HG03439 (cell line): ENCODE data around the gene PLAAT2.
"Not testable (repeated sequence)": the region's sequence is repeated elsewhere in the genome, so short reads cannot be mapped to it uniquely, and the experiment has no call there.

ENCODE experiments used
- ATAC-seq: cut with Tn5 transposase; IDR thresholded peaks from one replicate; pipeline ENCODE4 v1.9.1; 2021; ENCODE audit warnings: mild to moderate bottlenecking, moderate library complexity; ENCODE audit not compliant: unreplicated experiment

The PLAAT2 gene

DNA sequence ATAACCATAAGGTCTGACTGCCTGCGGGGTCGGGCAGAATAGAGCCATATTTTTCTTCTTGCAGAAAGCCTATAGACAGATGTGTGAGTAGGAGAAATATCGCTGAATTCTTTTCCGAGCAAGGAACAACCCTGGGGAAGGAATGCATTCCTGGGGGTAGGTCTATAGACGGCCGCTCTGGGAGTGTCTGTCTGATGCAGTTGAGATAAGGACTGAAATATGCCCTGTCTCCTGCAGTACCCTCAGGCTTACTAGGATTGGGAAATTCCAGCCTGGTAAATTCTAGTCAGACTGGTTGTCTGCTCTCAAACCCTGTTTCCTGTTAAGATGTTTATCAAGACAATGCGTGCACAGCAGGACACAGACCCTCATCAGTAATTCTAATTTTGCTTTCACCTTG is 18.0 kb upstream of the PLAAT2 start:
- not testable (repeated sequence) for ATAC-seq

DNA sequence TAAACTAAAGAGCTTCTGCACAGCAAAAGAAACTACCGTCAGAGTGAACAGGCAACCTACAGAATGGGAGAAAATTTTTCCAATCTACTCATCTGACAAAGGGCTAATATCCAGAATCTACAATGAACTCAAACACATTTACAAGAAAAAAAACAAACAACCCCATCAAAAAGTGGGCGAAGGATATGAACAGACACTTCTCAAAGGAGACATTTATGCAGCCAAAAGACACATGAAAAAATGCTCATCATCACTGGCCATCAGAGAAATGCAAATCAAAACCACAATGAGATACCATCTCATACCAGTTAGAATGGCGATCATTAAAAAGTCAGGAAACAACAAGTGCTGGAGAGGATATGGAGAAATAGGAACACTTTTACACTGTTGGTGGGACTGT is 15.7 kb upstream of the PLAAT2 start:
- not testable (repeated sequence) for ATAC-seq

DNA sequence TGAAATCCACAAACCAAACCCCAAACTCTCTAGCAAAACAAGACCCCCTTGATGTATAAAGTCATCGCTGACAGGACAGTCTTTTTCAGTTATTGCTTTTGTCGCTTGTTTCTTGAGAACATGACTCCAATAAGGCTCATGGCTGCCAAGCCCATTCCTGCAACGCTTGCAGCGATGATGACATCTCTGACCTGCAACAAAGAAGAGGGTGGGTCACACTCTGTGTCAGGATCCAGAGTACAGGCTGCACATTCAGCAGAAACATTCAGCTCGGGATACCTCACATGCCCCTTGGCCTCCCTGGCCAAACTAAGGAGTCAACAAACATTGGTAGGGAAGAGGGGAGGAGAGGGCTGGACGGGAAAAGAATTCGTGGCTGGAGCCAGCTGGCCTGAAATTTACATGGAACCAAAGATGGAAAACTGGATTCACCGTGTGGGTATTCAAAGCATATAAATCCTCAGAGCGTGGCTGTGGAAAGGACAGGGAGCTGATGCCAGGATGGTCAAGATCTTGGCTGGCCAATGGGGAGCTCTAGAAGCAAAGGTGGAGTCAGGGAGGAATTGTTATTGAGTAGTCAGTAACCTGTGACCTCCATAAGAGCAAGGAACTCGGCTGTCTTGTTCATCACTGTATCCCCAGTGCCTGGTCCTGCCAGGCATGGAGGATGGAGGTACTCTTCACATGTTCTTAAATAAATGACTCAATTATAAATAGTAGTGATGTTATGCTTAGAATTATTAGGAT is 11.8 kb upstream of the PLAAT2 start:
- no peak for ATAC-seq

DNA sequence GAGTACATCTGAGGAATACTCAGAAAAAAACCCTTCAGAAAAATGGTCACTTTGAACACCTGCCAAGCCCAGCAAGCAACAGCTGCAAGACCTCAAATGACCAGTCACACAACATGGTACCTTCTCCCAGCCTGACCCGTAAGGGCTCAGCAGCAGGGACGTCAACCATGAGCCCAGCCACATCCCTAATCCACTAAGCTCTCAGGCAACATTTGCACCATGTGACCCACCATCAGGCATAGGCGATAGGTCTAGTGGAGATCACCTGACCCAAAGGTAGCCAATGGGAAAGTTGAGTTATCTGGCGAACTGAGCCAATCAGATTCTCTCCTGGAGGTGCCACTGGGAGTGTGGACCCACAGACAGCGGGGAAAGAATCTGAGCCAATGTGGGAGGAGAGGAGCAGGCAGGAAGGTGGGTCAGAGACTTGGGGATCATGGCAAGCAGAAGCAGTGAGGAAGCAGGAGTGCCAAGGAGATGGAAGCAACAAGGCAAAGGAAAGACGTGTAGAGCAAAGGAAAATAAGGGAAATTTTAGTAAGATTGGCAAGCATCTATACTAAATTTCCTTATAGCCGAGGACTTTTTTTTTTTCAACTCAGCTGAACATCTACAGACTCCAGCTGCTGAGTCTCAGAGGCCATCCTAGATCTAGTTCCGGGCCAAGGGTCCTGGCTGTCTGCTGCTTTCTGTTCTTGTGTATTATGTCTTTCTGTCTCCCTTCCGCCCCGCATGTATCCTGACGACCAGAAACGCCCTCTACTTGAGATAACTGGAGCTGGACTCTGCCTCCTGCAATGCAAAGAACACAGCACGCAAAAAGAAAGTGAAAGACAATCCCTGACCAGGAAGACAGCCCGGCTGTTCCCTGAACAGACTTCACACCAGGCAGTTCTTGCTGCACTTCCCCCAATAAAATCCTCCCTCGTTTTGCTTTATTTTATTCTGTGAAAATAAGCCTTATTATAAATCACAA is 11.0 kb upstream of the PLAAT2 start:
- ATAC-seq, result no peak

DNA sequence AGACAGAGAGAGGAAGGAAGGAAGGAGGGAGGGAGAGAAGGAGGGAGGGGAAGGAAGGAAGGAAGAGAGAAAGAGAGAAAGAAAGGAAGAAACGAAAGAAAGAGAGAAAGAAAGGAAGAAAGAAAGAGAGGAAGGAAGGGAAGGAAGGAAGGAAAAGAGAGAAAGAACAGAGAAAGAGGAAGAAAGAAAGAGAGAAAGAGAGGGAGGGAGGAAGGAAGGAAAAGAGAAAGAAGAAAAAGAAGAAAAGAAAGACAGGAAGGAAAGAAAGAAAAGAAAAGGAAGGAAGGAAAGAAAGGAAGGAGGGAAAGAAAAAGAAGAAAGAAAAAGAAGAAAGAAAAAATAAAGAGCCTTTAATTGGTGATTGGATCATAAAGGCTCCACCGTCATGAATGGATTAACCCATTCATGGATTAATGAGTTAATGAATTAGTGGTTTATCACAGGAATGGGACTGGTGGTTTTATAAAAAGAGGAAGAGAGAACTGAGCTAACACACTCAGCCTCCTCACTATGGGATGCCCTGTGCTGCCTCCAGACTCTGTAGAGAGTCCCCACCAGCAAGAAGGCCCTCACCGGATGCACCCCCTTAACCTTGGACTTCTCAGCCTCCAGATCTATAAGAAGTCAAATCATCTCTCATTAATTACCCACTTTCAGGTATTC is 9.0 kb upstream of the PLAAT2 start:
- ATAC-seq, result no peak

DNA sequence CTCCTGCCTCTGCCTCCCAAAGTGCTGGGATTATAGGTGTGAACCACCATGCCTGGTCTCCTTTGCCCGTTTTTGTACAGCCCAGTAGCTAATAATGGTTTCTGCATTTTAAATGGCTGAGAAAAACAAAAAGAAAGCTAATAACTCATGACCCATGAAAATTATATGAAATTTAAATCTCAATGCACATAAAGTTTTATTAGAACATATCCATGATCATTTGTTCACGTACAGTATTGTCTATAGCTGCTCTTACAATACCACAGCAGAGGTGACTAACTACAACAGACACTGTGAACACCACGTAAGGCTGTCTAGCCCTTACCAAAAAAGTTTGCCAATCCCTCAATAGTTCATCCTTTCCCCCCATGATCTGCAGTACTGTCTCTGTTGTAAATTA is 6.4 kb upstream of the PLAAT2 start:
- ATAC-seq, result no peak

DNA sequence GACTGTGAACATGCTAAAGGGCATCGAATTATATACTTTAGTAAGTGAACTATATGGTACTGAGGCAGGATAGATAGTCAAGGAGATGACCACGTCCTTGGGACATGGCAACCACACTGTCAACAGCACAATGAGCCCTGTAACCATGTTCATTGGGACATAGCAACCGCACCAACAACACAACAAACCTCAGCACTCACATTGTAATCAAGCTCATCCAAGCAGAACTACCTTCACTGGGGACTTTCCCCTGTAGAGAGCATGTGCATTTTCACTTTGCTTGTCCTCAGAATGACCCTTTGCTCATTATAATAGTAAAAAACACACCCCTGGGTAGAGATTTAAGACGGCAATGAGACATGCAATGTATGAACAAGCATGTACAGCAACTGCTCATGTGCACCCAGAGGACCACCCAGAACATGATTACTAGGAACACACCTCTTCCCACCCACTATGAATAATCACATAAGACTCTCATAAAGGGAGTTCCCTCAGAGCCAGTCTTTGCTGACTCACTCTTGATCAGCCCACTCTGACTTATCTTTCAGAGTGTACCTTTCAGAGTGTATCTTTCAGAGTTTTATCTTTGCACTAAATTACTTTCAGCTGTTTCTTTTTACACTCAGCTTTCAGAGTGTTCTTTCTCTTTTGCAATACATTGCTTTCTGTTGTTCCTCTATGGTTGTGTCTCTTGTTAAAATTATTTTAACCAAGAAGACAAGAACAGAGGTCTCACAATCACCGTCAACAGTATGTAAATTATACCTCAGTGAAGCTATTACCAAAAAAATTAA is 4.1 kb upstream of the PLAAT2 start:
- ATAC-seq, result peak; percentile 73

DNA sequence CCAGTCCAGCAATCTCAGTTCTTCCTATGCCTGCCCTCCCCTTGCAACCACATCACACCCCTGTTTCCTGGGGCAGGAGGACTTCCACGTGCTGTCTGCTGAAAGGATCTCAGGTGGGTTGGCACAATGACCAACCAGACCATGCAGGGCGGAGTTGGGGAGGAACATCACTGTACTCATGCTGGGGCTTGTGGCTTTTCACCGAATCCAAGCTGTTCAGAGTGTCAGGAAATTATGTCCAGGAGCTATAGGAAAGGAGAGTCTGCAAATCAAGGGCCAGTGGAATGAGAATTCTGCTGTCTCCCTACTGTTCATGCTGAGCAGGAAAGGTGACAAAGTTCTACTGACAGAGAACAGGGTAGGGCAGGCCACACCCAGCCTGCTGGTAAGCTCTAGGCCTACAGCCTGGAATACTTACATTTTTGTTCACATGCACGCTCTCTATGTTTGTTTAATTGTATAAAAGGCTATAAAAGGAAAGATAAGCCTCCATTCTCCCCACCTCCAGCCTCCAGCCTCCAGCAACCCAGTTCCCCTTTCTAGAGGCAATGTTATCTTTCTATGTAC is 1.7 kb upstream of the PLAAT2 start:
- ATAC-seq, result no peak

DNA sequence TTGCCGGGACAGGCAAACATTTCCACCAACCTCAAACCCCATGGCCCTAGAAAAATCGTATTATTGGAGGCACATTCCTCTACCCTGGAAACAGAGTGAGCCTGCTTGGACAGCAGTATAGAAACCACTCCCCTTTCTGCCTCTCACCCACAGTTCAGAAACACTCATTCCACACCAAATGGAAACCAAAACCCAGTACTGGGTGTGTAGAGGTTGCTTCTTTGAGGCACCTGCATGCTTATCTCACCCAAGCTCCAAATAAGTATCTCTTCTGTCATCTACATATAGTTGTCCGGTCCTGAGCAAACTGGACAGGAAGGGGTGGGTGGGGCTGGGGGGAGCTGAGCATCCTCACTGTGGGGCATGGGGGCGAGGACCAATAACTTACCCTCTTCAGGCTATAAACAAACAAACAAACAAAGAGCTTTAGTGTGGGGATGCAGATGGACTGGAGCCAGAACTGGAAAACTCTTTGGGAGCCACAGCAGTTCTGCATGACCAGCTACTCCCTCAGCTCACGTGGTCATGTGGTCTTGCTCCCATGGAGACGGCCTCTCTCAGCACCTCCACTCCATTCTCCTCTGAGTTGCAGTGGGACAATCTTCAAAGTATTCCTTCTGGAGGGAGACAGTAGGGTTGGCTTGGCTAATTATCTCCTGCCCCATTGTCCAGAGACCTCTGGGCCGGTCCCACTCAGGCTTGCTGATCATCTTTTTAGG is 1.0 kb upstream of the PLAAT2 start:
- ATAC-seq, result peak; percentile 56

DNA sequence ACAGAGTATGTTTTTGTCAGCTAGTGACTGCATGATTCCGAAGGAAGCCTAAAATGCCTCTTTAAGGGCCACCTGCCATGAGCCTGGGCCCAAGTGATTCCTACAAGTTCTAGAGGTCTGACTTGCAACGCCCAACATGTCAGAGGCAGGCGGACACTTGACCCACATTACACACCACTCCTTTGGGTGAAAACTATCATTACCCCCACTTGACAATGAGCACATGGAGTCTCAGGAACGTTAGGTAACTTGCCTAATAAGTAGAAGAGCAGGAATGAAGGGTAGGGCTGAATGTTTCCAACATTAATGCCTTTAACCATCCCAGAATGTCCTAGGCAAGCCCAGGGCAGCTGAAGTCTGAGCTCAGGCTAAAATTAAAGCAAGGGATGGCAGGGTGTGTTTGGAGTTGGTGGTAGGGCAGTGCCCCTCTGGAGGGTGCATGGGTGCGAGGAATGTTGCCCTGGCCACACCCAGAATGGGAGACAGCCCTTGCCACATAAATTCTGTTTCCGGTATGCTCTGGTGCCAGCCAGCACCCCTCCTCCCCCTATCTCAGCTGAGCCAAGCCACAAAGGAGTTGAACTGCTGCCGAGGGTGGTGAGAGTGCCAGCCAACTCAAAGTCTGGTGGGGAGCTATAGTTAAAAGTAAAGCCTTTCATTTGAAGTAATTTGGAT is 2.5 kb downstream of the PLAAT2 start:
- no peak for ATAC-seq

DNA sequence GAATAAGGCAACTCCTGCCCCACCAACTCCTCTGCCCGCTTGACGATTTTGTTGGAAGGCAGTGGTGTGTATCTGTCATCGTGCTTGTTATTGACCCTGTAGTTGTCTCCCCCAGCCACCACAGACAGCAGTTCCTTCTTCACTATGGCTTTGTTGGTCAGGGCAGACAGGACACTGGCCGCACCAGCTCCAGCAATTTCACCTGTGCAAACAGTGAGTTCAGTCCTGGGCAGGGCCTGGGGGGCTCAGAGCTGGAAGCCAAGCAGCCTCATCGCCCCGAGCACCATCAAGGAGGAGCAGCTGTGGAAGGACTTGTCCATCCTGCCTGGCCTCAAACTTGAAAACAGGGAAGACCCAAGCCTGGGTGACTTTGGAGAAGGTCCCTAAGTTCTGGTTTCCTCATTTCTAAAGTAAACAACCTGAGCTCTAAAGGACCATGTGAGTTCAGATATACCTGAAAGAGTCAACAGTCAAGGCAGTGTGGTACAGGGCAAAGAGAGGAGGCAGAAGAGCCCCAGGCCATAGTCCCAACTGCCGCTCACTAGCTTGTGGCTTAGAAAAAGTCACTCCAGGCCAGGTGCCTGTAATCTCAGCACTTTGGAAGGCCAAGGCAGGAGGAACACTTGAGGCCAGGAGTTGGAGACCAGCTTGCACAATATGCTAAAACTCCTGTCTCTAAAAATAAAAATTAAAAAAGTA is 4.6 kb downstream of the PLAAT2 start:
- ATAC-seq, result no peak

DNA sequence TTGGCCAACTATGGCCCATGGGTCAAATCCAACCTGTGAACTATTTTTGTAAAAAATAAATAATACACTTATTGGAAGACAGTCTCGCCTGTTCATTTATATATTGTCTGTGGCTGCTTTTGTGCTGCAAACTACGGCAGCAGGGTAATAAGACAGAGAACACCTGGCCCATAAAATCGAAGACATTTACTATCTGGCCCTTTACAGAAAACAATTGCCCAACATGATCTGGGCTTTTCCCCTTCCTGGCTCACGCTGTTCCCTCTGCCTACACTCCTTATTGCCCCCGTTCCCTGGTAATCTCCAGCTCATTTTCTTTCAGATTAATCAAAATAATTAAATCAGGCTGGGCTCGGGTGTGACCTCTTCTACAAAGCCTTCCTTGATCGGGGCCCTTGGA is 5.6 kb downstream of the PLAAT2 start:
- no peak for ATAC-seq

DNA sequence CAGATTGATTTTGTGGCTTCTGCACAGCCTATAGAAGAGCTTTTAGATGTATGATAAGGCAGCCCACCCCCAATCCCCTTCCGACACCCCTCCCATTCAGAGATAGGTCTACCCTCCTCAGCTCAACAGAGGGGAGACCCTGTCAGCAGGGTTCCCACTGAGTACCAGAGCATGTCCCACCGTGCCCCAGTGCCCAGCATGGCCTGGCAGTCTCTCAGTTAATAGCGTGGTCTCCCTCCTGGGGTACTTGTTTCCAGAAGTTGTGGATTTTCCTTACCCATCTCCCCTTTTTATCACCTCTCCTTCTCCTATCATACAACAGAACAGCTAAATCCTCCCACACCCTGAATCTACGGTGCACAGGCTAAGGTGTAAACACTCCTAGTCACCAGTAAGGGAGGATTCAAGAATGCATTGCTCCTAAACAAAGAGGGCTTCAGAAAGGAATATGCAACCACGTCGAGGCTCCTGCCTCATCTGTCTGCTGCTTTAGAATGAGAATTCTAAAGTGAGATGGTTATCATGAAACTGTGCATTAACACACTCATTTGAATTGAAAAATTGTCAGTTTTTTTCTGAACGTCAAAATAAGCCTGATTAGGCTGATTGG is 6.7 kb downstream of the PLAAT2 start:
- ATAC-seq, result no peak

DNA sequence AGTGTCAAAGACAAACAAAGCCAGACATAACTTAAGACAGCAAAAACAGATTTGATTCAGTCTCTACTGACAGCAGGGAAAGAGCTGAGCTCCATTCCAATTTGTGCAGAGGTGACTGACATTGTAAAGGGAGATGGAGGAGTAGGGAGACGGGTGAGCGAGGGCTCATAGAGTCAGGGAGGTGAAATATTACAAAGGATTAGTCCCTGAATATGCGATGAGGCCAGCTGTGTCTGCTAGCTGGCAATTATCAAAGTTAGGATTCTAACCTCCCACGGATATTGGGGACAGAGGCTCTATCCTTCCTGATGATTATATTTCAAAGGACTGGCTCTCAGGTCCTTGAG is 8.3 kb downstream of the PLAAT2 start:
- no peak for ATAC-seq

DNA sequence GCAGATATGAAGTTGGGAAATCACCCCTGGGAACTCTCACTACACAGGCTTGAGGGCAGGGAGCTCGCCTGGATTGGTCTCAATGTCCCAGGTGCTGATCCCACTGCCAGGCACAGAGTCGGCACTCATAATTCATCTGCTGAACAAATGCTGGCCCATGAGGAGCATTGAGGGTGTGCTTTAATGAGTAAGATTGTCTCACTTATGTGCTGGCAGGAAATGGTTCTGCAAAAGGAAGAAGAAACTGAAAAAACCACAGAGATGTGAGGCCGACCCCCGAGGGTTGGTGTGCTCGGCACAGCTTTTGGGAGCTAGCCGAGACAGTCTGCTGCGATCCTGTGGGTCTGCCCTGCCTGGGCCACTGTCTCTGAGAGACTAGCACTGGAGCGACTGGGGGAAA is 9.4 kb downstream of the PLAAT2 start:
- ATAC-seq, result no peak

DNA sequence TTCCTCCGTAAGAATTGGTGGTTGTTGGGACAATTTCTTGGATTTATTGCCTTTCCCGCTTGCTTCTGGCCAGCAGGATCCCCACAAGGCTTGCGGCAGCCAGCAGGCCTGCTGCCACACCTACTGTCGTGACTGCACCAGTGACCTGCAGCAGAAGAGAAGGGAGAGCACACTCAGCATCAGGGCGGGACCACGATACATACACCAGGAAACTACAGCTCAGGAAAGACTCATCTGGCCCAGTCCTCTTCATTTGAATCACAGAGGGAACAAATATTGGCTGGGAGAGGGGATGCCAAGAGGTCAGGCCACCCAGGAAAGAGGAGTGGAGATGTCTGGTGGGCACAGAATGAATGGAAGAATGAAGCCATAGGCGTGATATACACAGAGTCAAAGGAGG is 10.3 kb downstream of the PLAAT2 start:
- no peak for ATAC-seq

DNA sequence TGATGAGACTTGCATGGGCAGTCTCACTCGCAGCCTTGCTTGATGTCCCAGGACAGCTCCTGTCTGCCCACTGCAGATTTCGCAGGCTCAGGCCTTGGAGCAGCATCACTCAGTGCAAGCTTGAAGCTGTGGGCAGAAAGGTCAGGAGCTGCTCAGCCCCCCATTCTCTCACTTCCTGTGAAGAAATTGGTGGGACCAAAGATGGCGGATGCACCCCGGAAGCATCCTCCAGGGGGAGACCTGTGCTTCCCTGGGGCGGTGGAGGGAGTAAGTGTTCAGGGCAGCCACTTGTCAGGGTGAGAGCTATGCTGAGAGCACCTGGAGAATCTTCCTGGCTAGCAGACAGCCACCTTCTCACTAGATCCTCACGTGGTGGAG is 11.3 kb downstream of the PLAAT2 start:
- ATAC-seq, result no peak
